Stimulated activated CD8-positive, alpha-beta memory T cell treated with anti-CD3 and anti-CD28 coated beads, Interleukin-15, amount 100 ng/mL, for 48 hours (primary cell): Measurements from ENCODE around the gene CCDC34.
"Not testable (repeated sequence)": the region's sequence is repeated elsewhere in the genome, so short reads cannot be mapped to it uniquely, and the experiment has no call there.

ENCODE experiments used
- DNase-seq, 2 donors: peaks; one replicate each; pipeline ENCODE4 v3.0.0-alpha.2; 2020; ENCODE audit warnings: low read depth in 2 of 2

CCDC34 gene

GRCh38 chr11:27322196-27322595 is 40.8 kb downstream of the CCDC34 start:
- not testable (repeated sequence) for DNase-seq

- DNase-seq: not testable (repeated sequence)
Observed at GRCh38 chr11:27321340-27321739, 41.7 kb downstream of the CCDC34 start.

- no peak for DNase-seq
Observed at GRCh38 chr11:27319072-27319471, 43.9 kb downstream of the CCDC34 start.

GRCh38 chr11:27317751-27318150 is 45.3 kb downstream of the CCDC34 start:
- DNase-seq: no peak

- DNase-seq: no peak
Observed at GRCh38 chr11:27315836-27316235, 47.2 kb downstream of the CCDC34 start.

GRCh38 chr11:27313157-27313821 is 49.7 kb downstream of the CCDC34 start:
- DNase-seq: no peak

- no peak for DNase-seq
Observed at GRCh38 chr11:27312110-27312509, 50.9 kb downstream of the CCDC34 start.

GRCh38 chr11:27310707-27311106 is 52.3 kb downstream of the CCDC34 start:
- DNase-seq: no peak

GRCh38 chr11:27310182-27310581 is 52.8 kb downstream of the CCDC34 start:
- DNase-seq: no peak

- DNase-seq: no peak
Observed at GRCh38 chr11:27309046-27309445, 54.0 kb downstream of the CCDC34 start.

- no peak for DNase-seq
Observed at GRCh38 chr11:27307232-27307631, 55.8 kb downstream of the CCDC34 start.

- DNase-seq: no peak
Observed at GRCh38 chr11:27305751-27306150, 57.3 kb downstream of the CCDC34 start.

GRCh38 chr11:27304514-27304913 is 58.5 kb downstream of the CCDC34 start:
- no peak for DNase-seq

- DNase-seq: no peak
Observed at GRCh38 chr11:27303903-27304302, 59.1 kb downstream of the CCDC34 start.

GRCh38 chr11:27300974-27301373 is 62.0 kb downstream of the CCDC34 start:
- DNase-seq: no peak

GRCh38 chr11:27297616-27298015 is 65.4 kb downstream of the CCDC34 start:
- no peak for DNase-seq

GRCh38 chr11:27296497-27296896 is 66.5 kb downstream of the CCDC34 start:
- no peak for DNase-seq

GRCh38 chr11:27295928-27296327 is 67.1 kb downstream of the CCDC34 start:
- DNase-seq: no peak

- no peak for DNase-seq
Observed at GRCh38 chr11:27294654-27295053, 68.4 kb downstream of the CCDC34 start.

- no peak for DNase-seq
Observed at GRCh38 chr11:27293515-27294417, 69.2 kb downstream of the CCDC34 start.

- no peak for DNase-seq
Observed at GRCh38 chr11:27292637-27293010, 70.4 kb downstream of the CCDC34 start.

- no peak for DNase-seq
Observed at GRCh38 chr11:27291954-27292636, 70.9 kb downstream of the CCDC34 start.
